ENCODE measurements around the gene HAAO.

HAAO gene

DNA sequence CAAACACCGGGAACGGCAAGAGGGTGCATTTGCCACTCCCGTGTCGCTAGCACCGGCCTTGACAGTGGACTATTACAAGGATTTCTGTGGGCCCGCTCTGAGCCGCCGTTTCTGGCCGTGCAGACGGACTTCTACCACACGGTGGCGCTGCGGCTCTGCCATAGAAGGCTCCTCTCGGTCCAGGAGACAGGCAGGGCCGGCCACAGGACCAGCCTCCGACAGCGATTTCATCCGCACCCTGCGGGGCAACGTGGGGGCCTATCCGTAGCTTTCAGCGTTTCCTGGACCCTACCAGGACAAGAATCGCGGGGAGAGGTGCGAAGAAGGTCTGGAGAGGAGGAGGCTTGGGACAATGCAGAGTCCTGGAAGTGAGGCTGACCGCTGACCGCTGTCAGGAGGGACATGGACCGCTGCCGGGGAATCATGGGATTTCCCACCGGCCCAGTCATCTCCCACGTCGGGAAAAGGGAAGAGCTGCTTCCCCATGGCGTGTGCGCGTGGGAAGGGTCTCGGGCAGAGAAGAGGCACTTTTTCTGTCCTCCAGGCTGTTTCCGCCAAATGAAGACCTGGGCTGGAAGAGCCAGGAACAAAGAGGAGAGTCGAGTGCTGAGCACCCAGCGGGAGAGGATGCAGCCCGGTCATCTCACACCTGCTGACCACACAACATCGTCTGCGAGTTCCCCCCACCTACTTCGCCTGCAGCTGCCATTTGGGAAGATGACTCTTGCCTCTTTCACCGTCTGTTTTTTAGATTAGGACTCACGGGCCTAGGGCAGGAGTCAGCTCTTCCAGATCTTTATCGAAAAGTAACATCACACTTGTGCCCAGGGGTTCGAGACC lies 35.5 kb upstream of the HAAO start:
- ChIA-PET POLR2A (ENCODE audit: low non-redundant PET) (no interaction called here), CTCF (interaction anchor here (0.5 to 1.7 kb wide), 26 partner anchors 10 to 742 kb away, joined by 3 to 15 read pairs (median 3); no protein-coding TSS in a partner anchor)
- peak; percentile 76 for DNase-seq (ENCODE audit: low spot score)
- peak overlapping the region; percentile 72 for H3K27ac ChIP-seq
- peak; percentile 93 for TF ChIP-seq CTCF (conservative IDR thresholded peaks at IDR 0.05; ENCODE audit: low read depth)

DNA sequence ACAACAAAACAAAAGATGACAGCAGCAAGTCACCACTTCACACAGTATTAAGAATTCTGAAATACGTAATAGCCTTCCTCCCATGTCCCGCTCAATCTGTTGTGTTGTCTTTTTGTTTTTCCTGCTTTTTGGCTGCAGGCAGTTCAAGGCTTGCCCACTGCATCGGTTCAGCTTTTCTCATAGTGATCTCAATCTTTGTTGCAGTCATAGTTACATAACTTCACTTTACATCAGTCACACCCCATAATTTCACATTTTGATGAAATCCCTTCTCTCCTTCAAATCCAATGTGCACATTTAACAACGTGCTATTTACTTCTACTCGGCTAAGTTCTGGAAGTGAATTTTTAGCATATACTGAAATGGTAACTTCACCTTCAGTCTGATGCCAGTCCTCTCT lies 33.8 kb upstream of the HAAO start:
- no peak for DNase-seq (ENCODE audit: low spot score)
- CTCF ChIA-PET: interaction anchor here (0.6 kb wide), 3 partner anchors 301 to 751 kb away, joined by 3 to 5 read pairs (median 4); no protein-coding TSS in a partner anchor
- POLR2A ChIA-PET (ENCODE audit: low non-redundant PET): no interaction called here
- H3K27ac ChIP-seq: no peak overlapping the region
- no peak for TF ChIP-seq CTCF (conservative IDR thresholded peaks at IDR 0.05; ENCODE audit: low read depth)

GRCh38 chr2:42824454-42824807 lies 32.0 kb upstream of the HAAO start:
- no peak for TF ChIP-seq CTCF (conservative IDR thresholded peaks at IDR 0.05; ENCODE audit: low read depth)
- DNase-seq (ENCODE audit: low spot score): no peak
- POLR2A ChIA-PET (ENCODE audit: low non-redundant PET): no interaction called here
- CTCF ChIA-PET: interaction anchor here (0.6 kb wide), 3 partner anchors 11 to 282 kb away, joined by 3 read pairs; no protein-coding TSS in a partner anchor
- no peak overlapping the region for H3K27ac ChIP-seq

DNA sequence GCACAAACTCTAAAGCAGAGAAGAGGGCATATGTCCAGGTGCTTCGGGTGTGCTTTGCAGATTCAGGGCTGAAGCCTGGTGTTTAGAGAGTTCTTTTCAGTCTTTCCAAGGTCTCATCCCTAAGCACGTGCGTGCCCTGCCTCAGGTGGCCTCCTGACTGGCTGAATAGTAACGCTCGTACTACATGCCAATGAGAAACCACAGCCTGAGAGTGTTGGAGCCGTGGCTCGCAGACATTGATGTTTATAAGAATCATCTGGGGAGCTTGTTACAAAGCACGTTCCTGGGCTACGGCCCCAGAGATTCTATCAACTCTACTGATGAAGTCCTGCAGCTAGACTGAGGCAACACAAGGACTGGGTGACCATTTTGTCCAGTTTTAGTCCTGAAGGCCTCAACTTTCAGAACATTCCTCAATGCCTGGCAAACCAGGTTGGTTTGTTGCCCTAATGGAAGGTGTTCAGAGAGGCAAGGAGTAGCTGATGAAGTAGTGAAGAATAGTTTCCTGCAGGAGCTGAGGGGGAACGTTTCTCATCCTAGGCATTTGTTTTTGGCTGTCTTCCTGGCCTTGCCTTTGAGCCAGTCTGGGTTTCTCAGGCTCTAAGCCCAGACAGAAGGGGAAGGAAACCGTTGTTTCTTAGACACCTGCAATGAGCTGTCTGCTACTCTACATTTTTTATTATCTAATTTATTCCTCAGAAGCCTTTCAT lies 31.5 kb upstream of the HAAO start:
- POLR2A ChIA-PET (ENCODE audit: low non-redundant PET): no interaction called here
- H3K27ac ChIP-seq: no peak overlapping the region
- CTCF ChIA-PET: interaction anchor here (0.6 kb wide), 3 partner anchors 11 to 282 kb away, joined by 3 read pairs; no protein-coding TSS in a partner anchor
- no peak for DNase-seq (ENCODE audit: low spot score)
- TF ChIP-seq CTCF (conservative IDR thresholded peaks at IDR 0.05; ENCODE audit: low read depth): no peak

DNA sequence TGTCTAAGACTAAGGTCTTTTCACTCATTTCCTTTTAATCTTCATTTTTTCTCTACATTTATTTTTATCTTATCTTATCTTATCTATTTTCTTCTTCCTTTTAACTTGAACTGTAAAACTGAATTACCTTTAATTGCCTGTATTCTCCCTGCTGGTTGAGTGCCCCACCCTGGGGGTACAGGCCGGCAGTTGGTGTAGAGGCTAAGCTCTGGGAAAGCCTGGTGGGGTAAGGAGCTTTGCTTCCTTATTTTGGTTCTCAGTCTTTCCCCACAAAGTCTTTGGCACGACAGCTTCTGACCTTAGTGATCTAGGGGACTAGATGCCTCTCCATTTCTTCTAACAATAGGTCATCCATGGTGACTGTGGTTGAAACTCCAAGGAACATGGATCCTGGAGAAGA lies 26.8 kb upstream of the HAAO start:
- CTCF ChIA-PET: interaction anchor here (0.6 to 1.8 kb wide), 3 partner anchors 8 to 123 kb away, joined by 3 to 7 read pairs (median 4); no protein-coding TSS in a partner anchor
- no peak overlapping the region for H3K27ac ChIP-seq
- DNase-seq (ENCODE audit: low spot score): no peak
- POLR2A ChIA-PET (ENCODE audit: low non-redundant PET): no interaction called here
- TF ChIP-seq CTCF (conservative IDR thresholded peaks at IDR 0.05; ENCODE audit: low read depth): no peak

GRCh38 chr2:42815726-42816125 lies 23.3 kb upstream of the HAAO start:
- no peak overlapping the region for H3K27ac ChIP-seq
- POLR2A ChIA-PET (ENCODE audit: low non-redundant PET): no interaction called here
- no peak for TF ChIP-seq CTCF (conservative IDR thresholded peaks at IDR 0.05; ENCODE audit: low read depth)
- DNase-seq (ENCODE audit: low spot score): no peak
- CTCF ChIA-PET: interaction anchor here (0.6 to 1.1 kb wide), 2 partner anchors 12 to 413 kb away, joined by 4 read pairs; no protein-coding TSS in a partner anchor

Data from RWPE1 (cell line).